ENCODE measurements around the gene PPOX.

Gene PPOX

GRCh38 chr1:161172776-161173376 lies 6.7 kb downstream of the PPOX start:
- Histone ChIP-seq H3K4me1 (ENCODE audit: control insufficient read depth in 1 of 2, insufficient read depth in 1 of 2, low read depth in 1 of 2, low read length in 1 of 2) (peaks cover 14 to 20% of the 10 kb centered on the region in 2 experiments), H3K36me3 (peaks cover 52% of the 10 kb centered on the region), H3K4me3 (ENCODE audit: low read depth in 1 of 2, low read length in 1 of 2) (no peak overlapping the region), H3K9me3 (no peaks in the 10 kb centered on the region), H3K27me3 (no peaks in the 10 kb centered on the region), H3K27ac (no peak overlapping the region)
- TF ChIP-seq CTCF (IDR thresholded peaks at IDR 0.05) = no peak

- H3K36me3 ChIP-seq = peaks cover 52% of the 10 kb centered on the region
- H3K27ac ChIP-seq = no peak overlapping the region
These were observed 7.5 kb downstream of the PPOX start for GRCh38 chr1:161173711-161174110.

GRCh38 chr1:161174911-161175310 lies 8.7 kb downstream of the PPOX start:
- H3K4me3 ChIP-seq (ENCODE audit: low read depth in 1 of 2, low read length in 1 of 2) = no peak overlapping the region
- H3K4me1 ChIP-seq (ENCODE audit: control insufficient read depth in 1 of 2, insufficient read depth in 1 of 2, low read depth in 1 of 2, low read length in 1 of 2) = peaks cover 16 to 22% of the 10 kb centered on the region in 2 experiments
- peaks cover 48% of the 10 kb centered on the region for H3K36me3 ChIP-seq
- H3K9me3 ChIP-seq = no peaks in the 10 kb centered on the region
- TF ChIP-seq CTCF (IDR thresholded peaks at IDR 0.05) = no peak
- no peaks in the 10 kb centered on the region for H3K27me3 ChIP-seq
- H3K27ac ChIP-seq = no peak overlapping the region

More at GRCh38 chr1:161173711-161174110, 7.5 kb downstream of the PPOX start:
- TF ChIP-seq CTCF (IDR thresholded peaks at IDR 0.05) = no peak
- peaks cover 16 to 22% of the 10 kb centered on the region in 2 experiments for H3K4me1 ChIP-seq (ENCODE audit: control insufficient read depth in 1 of 2, insufficient read depth in 1 of 2, low read depth in 1 of 2, low read length in 1 of 2)
- H3K27me3 ChIP-seq = no peaks in the 10 kb centered on the region
- H3K4me3 ChIP-seq (ENCODE audit: low read depth in 1 of 2, low read length in 1 of 2) = no peak overlapping the region
- H3K9me3 ChIP-seq = no peaks in the 10 kb centered on the region

GRCh38 chr1:161175771-161176453 lies 9.7 kb downstream of the PPOX start:
- peak overlapping the region in 1 of 2 experiments; percentile 92 for H3K4me3 ChIP-seq (ENCODE audit: low read depth in 1 of 2, low read length in 1 of 2)
- no peaks in the 10 kb centered on the region for H3K9me3 ChIP-seq
- H3K27me3 ChIP-seq = no peaks in the 10 kb centered on the region
- H3K36me3 ChIP-seq = peaks cover 38% of the 10 kb centered on the region
- TF ChIP-seq CTCF (IDR thresholded peaks at IDR 0.05) = no peak
- peaks cover 16 to 22% of the 10 kb centered on the region in 2 experiments for H3K4me1 ChIP-seq (ENCODE audit: control insufficient read depth in 1 of 2, insufficient read depth in 1 of 2, low read depth in 1 of 2, low read length in 1 of 2)
- no peak overlapping the region for H3K27ac ChIP-seq

- H3K27ac ChIP-seq = peak overlapping the region; percentile 78
- no peak for TF ChIP-seq CTCF (IDR thresholded peaks at IDR 0.05)
- H3K4me1 ChIP-seq (ENCODE audit: control insufficient read depth in 1 of 2, insufficient read depth in 1 of 2, low read depth in 1 of 2, low read length in 1 of 2) = peaks cover 16 to 22% of the 10 kb centered on the region in 2 experiments
- H3K36me3 ChIP-seq = peaks cover 31% of the 10 kb centered on the region
- no peaks in the 10 kb centered on the region for H3K27me3 ChIP-seq
- no peaks in the 10 kb centered on the region for H3K9me3 ChIP-seq
- peak overlapping the region; percentile 82 to 92 for H3K4me3 ChIP-seq (ENCODE audit: low read depth in 1 of 2, low read length in 1 of 2)
These were observed 10.4 kb downstream of the PPOX start for GRCh38 chr1:161176468-161177111.

Measured in neutrophil (primary cell).